Measurements from ENCODE around the gene UROS. TPM values are rescaled to one million over a fixed set of nuclear protein-coding genes. Genes with fewer than 3 reads are reported as not detected.

The UROS gene
- polyA plus RNA-seq, 1 donor from 2014 or later = 103 TPM

DNA sequence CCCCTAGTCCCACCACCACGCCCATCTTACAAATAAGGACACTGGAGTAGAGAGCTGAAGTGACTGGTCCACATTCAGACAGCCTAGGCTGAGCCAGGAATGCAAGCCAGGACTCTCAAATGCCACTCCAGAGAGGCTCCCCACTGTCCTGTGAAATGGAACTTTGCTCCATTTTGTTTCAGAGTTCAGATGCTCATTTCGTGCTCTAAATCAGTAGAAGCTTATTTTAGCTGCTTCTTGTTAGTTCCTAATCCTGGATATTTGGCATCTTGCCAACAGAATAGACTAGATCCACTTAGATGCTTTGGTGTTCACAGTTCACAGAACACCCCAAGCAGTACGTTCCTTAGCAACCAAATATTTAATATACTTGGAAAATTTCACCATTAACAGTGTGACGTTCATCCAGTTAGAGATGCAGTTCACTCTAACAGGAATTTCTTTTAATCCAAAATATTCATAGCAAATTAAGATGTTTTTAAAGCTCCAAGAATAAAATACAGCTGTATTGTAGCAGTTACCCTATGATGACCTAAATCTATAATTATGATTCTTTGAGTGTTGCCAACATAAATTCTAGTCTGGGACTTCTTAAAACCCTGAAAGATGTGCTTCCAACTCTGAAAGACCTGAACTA is 54.7 kb downstream of the UROS start:
- H2AFZ ChIP-seq (ENCODE audit: low read depth, low read length) = no peak overlapping the region
- H3K79me2 ChIP-seq (replicated peaks; ENCODE audit: insufficient read depth, low read length) = no peaks in the 10 kb centered on the region
- H3K27me3 ChIP-seq (ENCODE audit: insufficient read depth, low read depth, low read length) = no peaks in the 10 kb centered on the region
- H3K9ac ChIP-seq (ENCODE audit: low read length) = no peak overlapping the region
- H3K9me2 ChIP-seq (ENCODE audit: insufficient read depth, low read length) = no peaks in the 10 kb centered on the region
- H3F3A ChIP-seq (ENCODE audit: insufficient read depth, low read length, poor library complexity, severe bottlenecking) = no peaks in the 10 kb centered on the region
- peaks cover 12% of the 10 kb centered on the region for H3K36me3 ChIP-seq (ENCODE audit: insufficient read depth, low read length)
- H3K4me2 ChIP-seq (ENCODE audit: low read length) = no peak overlapping the region
- H3K9me3 ChIP-seq (ENCODE audit: low read length) = no peaks in the 10 kb centered on the region
- no peak overlapping the region for H3K4me3 ChIP-seq (ENCODE audit: low read length)
- no peak overlapping the region for H3K27ac ChIP-seq (ENCODE audit: low read length)
- no peaks in the 10 kb centered on the region for H4K20me1 ChIP-seq (ENCODE audit: insufficient read depth)
- TF ChIP-seq MXI1 (conservative IDR thresholded peaks at IDR 0.05; ENCODE audit: poor library complexity, severe bottlenecking) = no peak

- H3K27ac ChIP-seq (ENCODE audit: low read length) = no peak overlapping the region
- no peaks in the 10 kb centered on the region for H3F3A ChIP-seq (ENCODE audit: insufficient read depth, low read length, poor library complexity, severe bottlenecking)
- H3K36me3 ChIP-seq (ENCODE audit: insufficient read depth, low read length) = peaks cover 14% of the 10 kb centered on the region
- no peaks in the 10 kb centered on the region for H3K27me3 ChIP-seq (ENCODE audit: insufficient read depth, low read depth, low read length)
- H3K4me2 ChIP-seq (ENCODE audit: low read length) = no peak overlapping the region
- H3K9me2 ChIP-seq (ENCODE audit: insufficient read depth, low read length) = no peaks in the 10 kb centered on the region
- H3K9me3 ChIP-seq (ENCODE audit: low read length) = no peaks in the 10 kb centered on the region
- H4K20me1 ChIP-seq (ENCODE audit: insufficient read depth) = no peaks in the 10 kb centered on the region
- TF ChIP-seq SMC3 (conservative IDR thresholded peaks at IDR 0.05; ENCODE audit: poor library complexity) (no peak), MXI1 (conservative IDR thresholded peaks at IDR 0.05; ENCODE audit: poor library complexity, severe bottlenecking) (no peak), RAD21 (conservative IDR thresholded peaks at IDR 0.05) (no peak), EP300 (conservative IDR thresholded peaks at IDR 0.05; ENCODE audit: poor library complexity, severe bottlenecking) (no peak), EZH2 (IDR thresholded peaks at IDR 0.05; ENCODE audit: borderline replicate concordance, insufficient read depth, low read length, poor library complexity, severe bottlenecking) (no peak), POLR2AphosphoS5 (IDR thresholded peaks at IDR 0.05) (no peak), TAF1 (IDR thresholded peaks at IDR 0.05; ENCODE audit: low read depth) (no peak)
- TF ChIP-seq, protein P1, sequence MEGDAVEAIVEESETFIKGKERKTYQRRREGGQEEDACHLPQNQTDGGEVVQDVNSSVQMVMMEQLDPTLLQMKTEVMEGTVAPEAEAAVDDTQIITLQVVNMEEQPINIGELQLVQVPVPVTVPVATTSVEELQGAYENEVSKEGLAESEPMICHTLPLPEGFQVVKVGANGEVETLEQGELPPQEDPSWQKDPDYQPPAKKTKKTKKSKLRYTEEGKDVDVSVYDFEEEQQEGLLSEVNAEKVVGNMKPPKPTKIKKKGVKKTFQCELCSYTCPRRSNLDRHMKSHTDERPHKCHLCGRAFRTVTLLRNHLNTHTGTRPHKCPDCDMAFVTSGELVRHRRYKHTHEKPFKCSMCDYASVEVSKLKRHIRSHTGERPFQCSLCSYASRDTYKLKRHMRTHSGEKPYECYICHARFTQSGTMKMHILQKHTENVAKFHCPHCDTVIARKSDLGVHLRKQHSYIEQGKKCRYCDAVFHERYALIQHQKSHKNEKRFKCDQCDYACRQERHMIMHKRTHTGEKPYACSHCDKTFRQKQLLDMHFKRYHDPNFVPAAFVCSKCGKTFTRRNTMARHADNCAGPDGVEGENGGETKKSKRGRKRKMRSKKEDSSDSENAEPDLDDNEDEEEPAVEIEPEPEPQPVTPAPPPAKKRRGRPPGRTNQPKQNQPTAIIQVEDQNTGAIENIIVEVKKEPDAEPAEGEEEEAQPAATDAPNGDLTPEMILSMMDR (IDR thresholded peaks at IDR 0.05; ENCODE audit: poor library complexity, severe bottlenecking) = no peak
- TF ChIP-seq, protein P2, sequence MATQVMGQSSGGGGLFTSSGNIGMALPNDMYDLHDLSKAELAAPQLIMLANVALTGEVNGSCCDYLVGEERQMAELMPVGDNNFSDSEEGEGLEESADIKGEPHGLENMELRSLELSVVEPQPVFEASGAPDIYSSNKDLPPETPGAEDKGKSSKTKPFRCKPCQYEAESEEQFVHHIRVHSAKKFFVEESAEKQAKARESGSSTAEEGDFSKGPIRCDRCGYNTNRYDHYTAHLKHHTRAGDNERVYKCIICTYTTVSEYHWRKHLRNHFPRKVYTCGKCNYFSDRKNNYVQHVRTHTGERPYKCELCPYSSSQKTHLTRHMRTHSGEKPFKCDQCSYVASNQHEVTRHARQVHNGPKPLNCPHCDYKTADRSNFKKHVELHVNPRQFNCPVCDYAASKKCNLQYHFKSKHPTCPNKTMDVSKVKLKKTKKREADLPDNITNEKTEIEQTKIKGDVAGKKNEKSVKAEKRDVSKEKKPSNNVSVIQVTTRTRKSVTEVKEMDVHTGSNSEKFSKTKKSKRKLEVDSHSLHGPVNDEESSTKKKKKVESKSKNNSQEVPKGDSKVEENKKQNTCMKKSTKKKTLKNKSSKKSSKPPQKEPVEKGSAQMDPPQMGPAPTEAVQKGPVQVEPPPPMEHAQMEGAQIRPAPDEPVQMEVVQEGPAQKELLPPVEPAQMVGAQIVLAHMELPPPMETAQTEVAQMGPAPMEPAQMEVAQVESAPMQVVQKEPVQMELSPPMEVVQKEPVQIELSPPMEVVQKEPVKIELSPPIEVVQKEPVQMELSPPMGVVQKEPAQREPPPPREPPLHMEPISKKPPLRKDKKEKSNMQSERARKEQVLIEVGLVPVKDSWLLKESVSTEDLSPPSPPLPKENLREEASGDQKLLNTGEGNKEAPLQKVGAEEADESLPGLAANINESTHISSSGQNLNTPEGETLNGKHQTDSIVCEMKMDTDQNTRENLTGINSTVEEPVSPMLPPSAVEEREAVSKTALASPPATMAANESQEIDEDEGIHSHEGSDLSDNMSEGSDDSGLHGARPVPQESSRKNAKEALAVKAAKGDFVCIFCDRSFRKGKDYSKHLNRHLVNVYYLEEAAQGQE (IDR thresholded peaks at IDR 0.05; ENCODE audit: borderline replicate concordance) = no peak
- no peaks in the 10 kb centered on the region for H3K79me2 ChIP-seq (replicated peaks; ENCODE audit: insufficient read depth, low read length)
- no peak overlapping the region for H3K9ac ChIP-seq (ENCODE audit: low read length)
- H3K4me3 ChIP-seq (ENCODE audit: low read length) = no peak overlapping the region
- H2AFZ ChIP-seq (ENCODE audit: low read depth, low read length) = no peak overlapping the region
These were observed 56.5 kb downstream of the UROS start for GRCh38 chr10:125766511-125766910.

All from neural cell (in vitro differentiated cells).